Activated naive CD8-positive, alpha-beta T cell treated with anti-CD3 and anti-CD28 coated beads, Interleukin-2, amount 10 ng/mL, durations not matched to agents 7 days and 5 days (primary cell): ENCODE data around the gene NRXN2. TPM values are rescaled to one million over a fixed set of nuclear protein-coding genes. Genes with fewer than 3 reads are reported as not detected.

ENCODE experiments used
- ATAC-seq: fragments of 150-1000 bp; cut with Tn5 transposase; one replicate; pipeline ENCODE4 v1.10.0; 2021; ENCODE audit warnings: low read depth, moderate library complexity
- POLR2A ChIA-PET: fragments of 350-600 bp; sonication (Branson Sonifier 250); formaldehyde crosslinking; loops from one replicate; lab custom pipeline; 2021; ENCODE audit warnings: antibody characterized with exemption; lab: Charles Lee
- DNase-seq: peaks from one replicate; pipeline ENCODE4 v3.0.0; 2021
- H3K27ac Mint-ChIP-seq: one replicate; pipeline ENCODE4 v1.8.0; 2022; ENCODE audit warnings: mild to moderate bottlenecking, mixed read lengths
- H3K27me3 Mint-ChIP-seq: one replicate; pipeline ENCODE4 v1.8.0; 2022; ENCODE audit warnings: mild to moderate bottlenecking, moderate library complexity, mixed read lengths
- H3K36me3 Mint-ChIP-seq: one replicate; pipeline ENCODE4 v1.8.0; 2021; ENCODE audit warnings: mild to moderate bottlenecking, mixed read lengths
- H3K4me1 Mint-ChIP-seq: one replicate; pipeline ENCODE4 v1.8.0; 2021; ENCODE audit warnings: mixed read lengths
- H3K4me3 Mint-ChIP-seq: one replicate; pipeline ENCODE4 v1.8.0; 2022; ENCODE audit warnings: mild to moderate bottlenecking, moderate library complexity, mixed read lengths
- H3K9me3 Mint-ChIP-seq: one replicate; pipeline ENCODE4 v1.8.0; 2021; ENCODE audit warnings: mixed read lengths
- total RNA-seq, 2 experiments: library from RNA; stranded (reverse); gene quantifications; one replicate each; pipeline ENCODE4 v1.2.3, GENCODE V29; 2021

The NRXN2 gene
- total RNA-seq, 2 experiments from 2014 or later = 0.36 TPM; not detected in 1

DNA sequence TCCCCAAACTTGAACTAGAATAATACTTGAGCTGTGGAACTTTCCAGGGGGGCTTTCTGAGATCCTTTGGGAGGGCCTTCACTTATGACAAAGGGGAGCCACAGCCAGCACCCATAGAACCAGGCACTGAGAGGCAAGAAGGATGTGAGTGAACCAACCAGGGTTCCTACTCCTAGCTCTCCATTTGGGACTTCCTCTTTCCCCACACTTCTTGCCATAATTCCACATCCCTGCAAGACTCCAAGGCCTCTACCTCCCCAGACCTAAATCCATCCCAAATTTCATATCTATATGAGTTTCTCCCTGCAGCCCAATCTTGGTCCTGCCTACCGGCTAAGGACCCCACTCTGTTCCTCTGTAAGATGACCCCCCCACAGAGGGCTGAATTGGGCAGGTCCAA lies 31.5 kb downstream of the NRXN2 start:
- Mint-ChIP-seq H3K9me3 (no peaks in the 10 kb centered on the region), H3K27ac (no peak overlapping the region), H3K4me3 (no peak overlapping the region), H3K36me3 (no peaks in the 10 kb centered on the region), H3K27me3 (peaks cover 39% of the 10 kb centered on the region), H3K4me1 (peaks cover 15% of the 10 kb centered on the region)
- no peak for DNase-seq
- POLR2A ChIA-PET = no interaction called here
- no peak for ATAC-seq

DNA sequence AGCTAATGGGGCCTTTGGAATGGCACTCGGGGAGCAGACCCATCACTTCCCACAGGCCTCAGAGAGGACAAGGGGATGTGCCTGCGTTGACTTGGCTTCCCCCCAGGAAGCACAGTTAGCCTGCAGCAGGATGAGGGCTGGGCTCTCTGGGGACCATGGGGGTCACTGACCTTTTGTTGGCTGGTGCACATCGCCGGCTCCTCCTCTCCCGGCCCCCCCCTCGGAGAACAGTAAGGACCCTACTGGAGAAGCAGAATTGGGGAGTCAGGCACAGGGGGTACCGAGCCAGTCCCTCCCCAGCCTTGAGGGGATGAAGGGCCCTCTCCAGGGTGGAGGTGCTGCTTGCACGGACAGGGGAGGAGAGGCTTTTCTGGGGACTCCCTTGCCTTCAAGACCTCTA lies 32.8 kb downstream of the NRXN2 start:
- no peaks in the 10 kb centered on the region for H3K36me3 Mint-ChIP-seq
- H3K27me3 Mint-ChIP-seq = peaks cover 37% of the 10 kb centered on the region
- DNase-seq = no peak
- no peak for ATAC-seq
- H3K9me3 Mint-ChIP-seq = no peaks in the 10 kb centered on the region
- POLR2A ChIA-PET = no interaction called here
- no peak overlapping the region for H3K4me3 Mint-ChIP-seq
- H3K4me1 Mint-ChIP-seq = peaks cover 15% of the 10 kb centered on the region
- no peak overlapping the region for H3K27ac Mint-ChIP-seq

DNA sequence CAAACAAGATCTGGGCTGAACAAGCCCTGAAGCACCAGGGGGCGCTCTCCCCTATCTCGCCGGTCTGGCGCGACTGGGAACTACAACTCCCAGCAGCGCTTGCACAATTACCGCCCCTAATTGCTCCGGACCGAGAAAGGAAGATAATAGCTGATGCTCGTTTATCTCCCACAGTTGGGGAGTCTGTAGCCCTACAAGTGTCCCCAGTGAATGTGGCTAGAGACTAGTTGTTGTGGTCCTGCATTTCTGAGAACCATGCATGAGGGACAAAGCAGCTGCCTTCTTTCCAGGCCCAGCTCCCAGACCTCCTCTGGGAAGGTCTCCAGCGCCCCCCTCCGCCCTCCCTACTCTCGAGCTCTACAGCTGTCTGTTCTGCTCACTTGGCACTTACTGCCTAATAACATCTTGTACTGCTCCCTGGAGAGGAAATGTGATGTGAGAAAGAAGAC lies 34.4 kb downstream of the NRXN2 start:
- DNase-seq (peak; percentile 93), ATAC-seq (peak; percentile 95)
- Mint-ChIP-seq H3K4me1 (peaks cover 15% of the 10 kb centered on the region), H3K27me3 (peaks cover 26% of the 10 kb centered on the region), H3K4me3 (peak overlapping the region; percentile 34), H3K27ac (no peak overlapping the region), H3K36me3 (no peaks in the 10 kb centered on the region), H3K9me3 (no peaks in the 10 kb centered on the region)
- POLR2A ChIA-PET = interaction anchor here (1.3 to 1.4 kb wide), 2 partner anchors 34 to 55 kb away, joined by 5 to 12 read pairs; partner anchors contain the start of gene RASGRP2

DNA sequence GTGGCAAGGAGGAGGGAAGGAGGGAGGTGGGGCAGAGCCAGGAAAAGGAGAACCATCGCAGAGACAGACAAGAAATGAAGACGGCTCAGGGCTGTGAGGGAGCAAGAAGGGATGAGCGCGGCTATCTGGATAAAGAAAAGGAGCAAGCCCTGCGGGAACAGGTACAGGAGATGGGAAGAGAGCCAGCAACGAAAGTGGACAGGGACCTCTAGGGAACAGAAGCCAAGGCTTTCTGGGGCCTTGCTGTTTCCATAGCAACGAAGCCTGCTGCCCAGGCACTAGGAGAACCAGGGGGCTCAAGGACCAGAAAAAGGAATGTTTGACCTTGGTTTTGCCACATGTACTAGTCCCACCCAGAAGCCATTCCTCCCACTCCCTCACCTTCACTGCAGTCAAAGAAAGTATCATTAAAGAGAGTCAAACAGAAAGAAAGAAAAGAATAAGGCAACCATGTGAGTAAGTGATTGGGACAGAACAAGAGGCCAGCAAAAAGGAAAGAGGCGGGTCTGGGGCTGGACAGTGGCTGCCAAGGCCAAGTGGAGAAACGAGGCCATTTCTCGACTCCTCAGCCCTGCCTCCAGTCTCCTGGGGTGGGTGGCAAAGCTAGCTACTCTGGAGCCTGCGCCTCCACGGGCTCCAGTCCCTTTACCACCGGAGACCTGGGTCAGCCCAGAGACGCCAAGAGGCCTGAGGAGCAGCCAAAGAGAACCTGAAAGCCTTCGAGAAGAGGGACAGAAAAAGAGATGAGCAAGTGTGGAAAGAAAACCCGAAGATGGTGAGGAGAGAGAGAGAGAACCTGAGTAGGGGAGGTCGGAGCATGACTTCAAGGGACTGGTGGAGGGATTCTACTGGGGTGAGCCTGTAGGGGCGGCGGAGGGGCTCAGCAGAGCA lies 35.1 kb downstream of the NRXN2 start:
- H3K4me1 Mint-ChIP-seq = peaks cover 14% of the 10 kb centered on the region
- H3K4me3 Mint-ChIP-seq = no peak overlapping the region
- peaks cover 19% of the 10 kb centered on the region for H3K27me3 Mint-ChIP-seq
- H3K9me3 Mint-ChIP-seq = no peaks in the 10 kb centered on the region
- POLR2A ChIA-PET = interaction anchor here (1.3 to 1.4 kb wide), 2 partner anchors 34 to 56 kb away, joined by 5 to 12 read pairs; partner anchors contain the start of gene RASGRP2
- no peak overlapping the region for H3K27ac Mint-ChIP-seq
- ATAC-seq = no peak
- no peaks in the 10 kb centered on the region for H3K36me3 Mint-ChIP-seq
- DNase-seq = no peak

DNA sequence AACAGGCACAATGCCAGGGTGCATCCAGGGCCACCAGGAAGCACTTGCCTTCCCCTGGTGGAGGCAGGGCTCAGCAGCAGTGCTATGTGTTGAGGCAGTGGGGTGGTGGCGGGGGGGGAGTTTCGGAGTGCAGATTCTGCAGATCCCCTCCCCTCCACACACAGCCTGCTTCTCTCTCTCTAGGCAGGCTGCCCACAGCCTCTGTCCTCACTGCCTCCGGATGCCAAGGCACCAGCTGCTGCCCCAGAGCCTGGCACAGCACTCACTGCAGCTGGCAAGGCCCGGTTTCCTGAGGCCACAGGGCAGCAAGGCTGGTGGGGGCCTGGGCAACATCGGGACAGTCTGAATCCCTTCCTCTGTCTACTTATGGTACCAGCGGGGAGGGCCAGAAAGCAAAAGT lies 35.8 kb downstream of the NRXN2 start:
- no peaks in the 10 kb centered on the region for H3K9me3 Mint-ChIP-seq
- no peaks in the 10 kb centered on the region for H3K36me3 Mint-ChIP-seq

DNA sequence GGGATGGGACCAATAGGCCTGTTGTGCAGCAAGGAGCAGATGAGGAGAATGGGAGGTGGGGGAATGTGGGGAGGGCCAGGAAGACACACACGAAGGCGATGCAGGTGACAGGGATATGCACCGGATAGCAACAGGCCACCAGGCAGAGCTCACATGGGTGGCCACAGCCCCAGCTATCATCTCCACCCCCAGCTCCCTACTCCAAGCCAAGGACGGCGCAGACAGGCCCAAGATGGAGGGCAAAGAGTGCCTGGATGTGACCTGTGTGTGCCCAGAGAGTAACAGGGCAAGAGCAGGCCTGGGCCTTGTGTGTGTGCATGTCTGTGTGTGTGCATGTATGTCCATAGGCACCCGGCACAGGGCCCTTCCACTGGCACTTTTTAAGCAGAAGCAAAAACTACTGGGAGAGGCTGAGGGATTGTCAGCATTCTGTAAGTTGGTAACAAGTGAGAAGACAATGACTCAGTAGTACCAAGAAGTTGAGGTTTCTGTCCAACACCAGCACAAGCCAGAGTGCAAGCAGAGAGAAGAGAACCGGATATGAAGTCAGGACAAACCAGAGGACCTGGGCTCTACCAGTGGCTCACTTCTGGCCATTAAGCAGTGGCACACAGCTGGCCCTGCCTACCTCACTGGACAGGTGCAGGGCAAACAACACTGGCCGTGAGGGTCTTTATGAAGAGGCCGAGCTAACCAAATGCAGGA lies 36.4 kb downstream of the NRXN2 start:
- Mint-ChIP-seq H3K4me3 (no peak overlapping the region), H3K36me3 (no peaks in the 10 kb centered on the region), H3K27ac (peak overlapping the region; percentile 11), H3K4me1 (peaks cover 8% of the 10 kb centered on the region), H3K9me3 (no peaks in the 10 kb centered on the region), H3K27me3 (peaks cover 10% of the 10 kb centered on the region)
- POLR2A ChIA-PET = no interaction called here
- no peak for ATAC-seq
- no peak for DNase-seq

More for the DNA sequence above, 35.8 kb downstream of the NRXN2 start:
- POLR2A ChIA-PET = no interaction called here
- peaks cover 8% of the 10 kb centered on the region for H3K4me1 Mint-ChIP-seq
- peaks cover 13% of the 10 kb centered on the region for H3K27me3 Mint-ChIP-seq
- H3K4me3 Mint-ChIP-seq = no peak overlapping the region
- ATAC-seq (no peak), DNase-seq (no peak)
- H3K27ac Mint-ChIP-seq = peak overlapping the region; percentile 11

DNA sequence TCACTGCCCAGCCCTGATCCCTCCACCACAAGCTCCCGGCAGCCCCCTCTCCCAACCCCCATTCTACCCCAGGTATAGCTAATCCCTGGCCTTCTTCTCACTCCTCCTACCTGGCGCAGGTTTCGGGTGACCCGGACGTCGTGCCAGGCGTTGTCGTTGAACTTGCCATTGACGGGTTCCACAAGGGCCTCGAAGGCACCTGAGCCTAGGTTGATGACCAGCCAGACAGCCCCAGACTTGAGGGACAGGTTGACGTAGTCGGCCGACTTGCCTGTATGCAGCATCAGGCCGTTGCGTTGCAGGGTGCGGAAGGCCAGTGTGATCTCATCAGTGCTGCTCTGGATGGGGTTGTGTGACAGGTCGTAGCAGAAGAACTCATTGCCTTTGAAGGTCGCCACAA lies 37.5 kb downstream of the NRXN2 start:
- Mint-ChIP-seq H3K36me3 (no peaks in the 10 kb centered on the region), H3K9me3 (no peaks in the 10 kb centered on the region), H3K4me1 (peaks cover 8% of the 10 kb centered on the region), H3K27ac (no peak overlapping the region), H3K4me3 (no peak overlapping the region), H3K27me3 (peaks cover 5% of the 10 kb centered on the region)
- POLR2A ChIA-PET = no interaction called here
- DNase-seq (no peak), ATAC-seq (no peak)

DNA sequence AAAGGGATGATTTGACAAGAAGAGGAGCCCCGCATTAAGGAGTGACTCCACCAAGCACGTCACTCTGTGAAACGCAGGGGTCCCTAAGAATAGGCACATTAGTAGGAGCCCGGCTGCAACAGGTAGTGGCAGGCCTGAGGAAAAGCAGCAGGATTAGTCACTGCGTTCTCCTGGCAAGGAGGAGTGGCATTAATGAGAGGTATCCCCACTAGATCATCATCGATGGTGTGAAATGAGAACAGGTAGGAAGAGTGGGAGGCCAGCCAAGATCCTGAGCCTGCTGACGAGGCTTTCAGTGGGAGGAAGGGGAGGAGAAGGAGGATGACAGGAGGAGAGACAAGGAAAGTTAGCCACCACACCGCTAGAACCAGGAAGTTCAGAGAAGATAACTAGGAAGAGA lies 38.6 kb downstream of the NRXN2 start:
- POLR2A ChIA-PET = no interaction called here
- Mint-ChIP-seq H3K36me3 (no peaks in the 10 kb centered on the region), H3K4me1 (peaks cover 10% of the 10 kb centered on the region), H3K9me3 (no peaks in the 10 kb centered on the region), H3K4me3 (no peak overlapping the region), H3K27me3 (peaks cover 11% of the 10 kb centered on the region), H3K27ac (peak overlapping the region; percentile 42)
- no peak for DNase-seq
- ATAC-seq = no peak

DNA sequence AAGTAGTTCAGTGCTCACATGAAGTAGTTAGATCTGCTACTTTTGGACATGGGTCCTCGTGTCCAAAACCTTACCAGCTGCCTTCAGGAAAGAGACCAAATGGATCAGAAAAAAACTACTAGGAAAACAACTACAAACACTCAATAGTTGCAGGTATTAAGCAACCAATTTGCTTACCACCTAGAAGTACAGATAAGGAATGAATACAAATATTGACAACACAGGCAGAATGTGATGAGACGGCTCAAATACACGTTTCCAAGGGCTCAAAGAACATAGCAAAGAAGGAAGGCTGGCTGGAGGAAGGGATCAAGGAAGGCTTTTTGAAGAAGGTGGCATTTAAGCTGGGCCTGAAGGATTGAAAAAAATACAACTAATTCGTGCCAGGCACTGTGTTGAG lies 41.8 kb downstream of the NRXN2 start:
- H3K27me3 Mint-ChIP-seq = peaks cover 25% of the 10 kb centered on the region
- POLR2A ChIA-PET = no interaction called here
- H3K27ac Mint-ChIP-seq = no peak overlapping the region

DNA sequence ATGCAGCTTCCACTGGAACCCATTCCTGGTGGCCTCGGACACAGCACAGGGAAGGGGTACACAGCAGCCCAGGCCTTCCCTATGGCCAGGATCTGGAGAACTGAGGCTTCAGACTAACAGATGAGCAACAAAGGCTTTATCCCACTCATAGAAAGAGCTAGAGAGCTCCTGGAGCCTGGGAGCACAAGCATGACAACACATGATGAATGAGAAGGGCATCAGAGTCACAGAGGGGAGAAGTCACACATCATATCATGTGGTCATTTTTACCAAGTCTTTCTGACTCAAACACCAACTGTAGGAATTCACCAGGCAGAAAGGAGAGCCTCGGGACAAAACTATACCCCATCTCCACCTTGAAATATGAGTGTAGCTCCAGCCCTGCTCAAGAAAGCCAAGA lies 43.2 kb downstream of the NRXN2 start:
- POLR2A ChIA-PET = no interaction called here
- ATAC-seq (no peak), DNase-seq (no peak)
- no peaks in the 10 kb centered on the region for H3K9me3 Mint-ChIP-seq
- no peak overlapping the region for H3K4me3 Mint-ChIP-seq
- peaks cover 32% of the 10 kb centered on the region for H3K27me3 Mint-ChIP-seq
- no peaks in the 10 kb centered on the region for H3K36me3 Mint-ChIP-seq
- peaks cover 2% of the 10 kb centered on the region for H3K4me1 Mint-ChIP-seq
- H3K27ac Mint-ChIP-seq = no peak overlapping the region

More for the DNA sequence above, 41.8 kb downstream of the NRXN2 start:
- H3K36me3 Mint-ChIP-seq = no peaks in the 10 kb centered on the region
- DNase-seq (no peak), ATAC-seq (no peak)
- H3K9me3 Mint-ChIP-seq = no peaks in the 10 kb centered on the region
- H3K4me3 Mint-ChIP-seq = no peak overlapping the region
- H3K4me1 Mint-ChIP-seq = peaks cover 2% of the 10 kb centered on the region

DNA sequence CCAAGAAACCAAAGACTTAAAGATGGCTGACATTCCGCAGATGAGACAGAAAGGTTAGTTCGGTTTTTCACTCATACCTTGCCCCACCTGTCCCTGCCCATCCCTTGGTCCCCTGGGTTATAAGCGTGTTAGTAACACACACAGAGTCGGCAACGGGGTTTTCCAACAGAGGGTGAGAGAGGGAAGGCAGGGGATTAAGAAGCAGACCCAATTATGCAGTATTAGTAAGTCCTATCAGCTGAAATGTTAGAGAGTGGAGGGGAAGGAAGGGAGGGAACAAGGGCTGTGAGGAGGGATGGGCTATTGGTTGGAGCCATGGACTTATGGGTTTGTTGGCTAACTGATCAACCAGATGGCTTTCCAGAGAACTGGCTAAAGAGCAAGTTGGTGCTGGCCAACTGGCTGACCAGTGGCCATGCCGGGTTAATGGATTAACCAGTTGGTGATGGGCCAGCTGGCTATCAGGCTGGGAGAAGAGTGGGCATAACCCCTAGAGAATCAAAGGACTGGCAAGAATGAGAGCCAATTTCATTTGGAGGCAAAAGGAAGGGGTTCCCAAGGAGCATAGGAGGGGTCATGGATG lies 45.5 kb downstream of the NRXN2 start:
- ATAC-seq (no peak), DNase-seq (no peak)
- Mint-ChIP-seq H3K4me1 (peaks cover 2% of the 10 kb centered on the region), H3K36me3 (no peaks in the 10 kb centered on the region), H3K9me3 (no peaks in the 10 kb centered on the region), H3K27me3 (peaks cover 37% of the 10 kb centered on the region), H3K4me3 (no peak overlapping the region), H3K27ac (no peak overlapping the region)
- POLR2A ChIA-PET = no interaction called here

DNA sequence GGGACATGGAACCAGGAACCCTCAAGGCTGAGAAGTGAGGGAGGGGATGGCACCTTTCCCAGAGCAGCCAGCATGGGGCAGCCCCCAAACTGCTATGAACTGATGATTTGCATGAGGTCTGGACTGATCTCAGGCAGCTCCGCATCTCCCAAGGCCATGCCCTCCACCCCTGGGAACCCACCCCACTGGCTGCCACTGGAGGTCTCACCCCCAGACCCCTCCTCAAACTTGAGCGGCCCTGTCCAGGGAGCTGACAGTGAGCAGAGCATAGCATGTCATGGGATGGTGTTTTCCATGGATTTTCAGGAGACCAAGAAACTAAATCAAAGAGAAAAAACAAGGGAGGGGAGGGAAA lies 46.8 kb downstream of the NRXN2 start:
- Mint-ChIP-seq H3K27me3 (peaks cover 41% of the 10 kb centered on the region), H3K4me1 (peaks cover 2% of the 10 kb centered on the region), H3K36me3 (no peaks in the 10 kb centered on the region), H3K27ac (no peak overlapping the region), H3K4me3 (no peak overlapping the region), H3K9me3 (no peaks in the 10 kb centered on the region)
- POLR2A ChIA-PET = no interaction called here
- ATAC-seq = no peak
- no peak for DNase-seq

DNA sequence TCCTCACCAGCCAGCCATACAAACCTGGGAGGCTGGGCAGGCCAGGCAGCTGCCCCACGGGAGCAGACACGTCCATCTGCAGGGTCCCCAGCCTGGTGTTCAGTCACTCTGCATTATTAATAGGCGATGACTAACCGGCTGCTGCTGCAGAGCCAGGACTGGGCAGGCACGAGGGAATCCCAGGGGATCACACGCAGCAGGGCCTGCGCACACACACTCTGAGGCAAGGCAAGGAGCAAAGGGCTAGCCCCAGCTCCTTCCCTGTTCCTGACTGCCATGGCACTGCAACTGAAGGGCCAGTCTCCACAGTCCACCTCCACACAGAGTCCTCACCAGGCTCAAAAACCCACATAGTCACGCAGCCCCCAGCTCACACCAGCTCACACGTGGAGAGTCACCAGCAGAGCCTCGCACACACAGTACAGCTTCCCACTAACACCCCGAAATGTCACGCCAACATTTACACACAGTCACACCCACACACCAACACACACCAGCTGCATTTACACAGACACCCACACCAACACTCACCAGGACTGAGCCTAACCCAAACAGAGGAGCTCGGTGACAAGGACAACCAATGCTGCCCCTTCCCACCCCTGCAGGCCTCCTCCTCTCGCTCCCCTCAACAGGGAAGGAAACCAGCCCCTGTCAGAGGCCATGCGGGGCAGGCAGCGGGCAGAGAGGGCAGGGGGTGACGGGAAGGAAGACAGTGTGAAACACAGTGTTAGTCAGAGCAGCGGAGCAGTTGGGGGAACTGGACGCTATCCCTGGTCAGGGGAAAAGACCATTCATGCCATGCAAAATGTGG lies 47.3 kb downstream of the NRXN2 start:
- Mint-ChIP-seq H3K27ac (no peak overlapping the region), H3K4me3 (no peak overlapping the region), H3K36me3 (no peaks in the 10 kb centered on the region), H3K27me3 (peaks cover 40% of the 10 kb centered on the region), H3K9me3 (no peaks in the 10 kb centered on the region), H3K4me1 (peaks cover 2% of the 10 kb centered on the region)
- POLR2A ChIA-PET = no interaction called here
- no peak for ATAC-seq
- DNase-seq = no peak
